Activated naive CD8-positive, alpha-beta T cell (primary cell): ENCODE measurements around the gene PRDX2.
"Not testable (repeated sequence)": the region's sequence is repeated elsewhere in the genome, so short reads cannot be mapped to it uniquely, and the experiment has no call there.

ENCODE experiments used
- H3K27ac Mint-ChIP-seq: one replicate; pipeline ENCODE4 v1.8.0; 2021; ENCODE audit warnings: mixed read lengths
- H3K27me3 Mint-ChIP-seq: one replicate; pipeline ENCODE4 v1.8.0; 2021; ENCODE audit warnings: mixed read lengths
- H3K36me3 Mint-ChIP-seq: one replicate; pipeline ENCODE4 v1.8.0; 2021; ENCODE audit warnings: mixed read lengths
- H3K4me1 Mint-ChIP-seq: one replicate; pipeline ENCODE4 v1.8.0; 2021; ENCODE audit warnings: low read depth, mixed read lengths
- H3K4me3 Mint-ChIP-seq: one replicate; pipeline ENCODE4 v1.8.0; 2021; ENCODE audit warnings: mild to moderate bottlenecking, mixed read lengths
- H3K9me3 Mint-ChIP-seq: one replicate; pipeline ENCODE4 v1.8.0; 2021; ENCODE audit warnings: low read depth, mixed read lengths

PRDX2 gene

DNA sequence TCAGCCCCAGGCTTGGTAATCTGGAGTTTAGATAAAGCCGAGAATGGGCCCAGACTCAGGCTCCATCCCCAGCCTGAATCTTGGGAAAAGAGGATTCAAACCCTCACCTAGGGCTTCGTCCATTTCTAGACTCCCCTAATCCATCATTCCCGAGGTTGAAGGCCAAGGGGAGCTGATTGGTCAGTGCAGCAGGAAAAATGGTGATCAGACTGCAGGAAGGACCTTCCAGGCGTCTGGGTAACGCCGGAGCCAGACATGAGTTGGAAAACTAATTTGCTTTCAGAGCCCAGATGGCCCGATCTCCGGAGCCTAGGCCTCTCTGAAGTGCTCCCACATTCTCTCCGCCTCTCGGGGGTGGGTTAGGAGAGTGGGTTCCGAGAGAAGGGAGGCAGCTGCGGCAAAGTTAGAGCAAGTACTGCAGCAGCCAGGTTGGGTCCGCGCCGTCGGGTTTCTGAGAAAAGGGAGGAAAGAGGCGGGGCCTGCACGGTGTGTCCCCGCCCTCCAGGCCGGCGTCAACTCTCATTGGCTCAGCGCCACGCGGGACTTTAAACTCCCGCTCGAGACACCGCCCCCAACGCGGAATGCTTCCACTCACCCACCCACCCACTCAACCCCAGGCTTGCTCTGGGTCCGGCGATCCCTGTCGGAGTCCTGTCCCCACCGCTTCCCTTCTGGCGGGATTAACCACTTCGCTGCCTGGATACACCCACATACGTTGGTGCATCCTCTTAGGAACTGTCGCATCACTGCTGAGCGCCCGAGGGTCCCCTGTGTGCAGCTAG, 33.6 kb upstream of the PRDX2 start:
- H3K36me3 Mint-ChIP-seq: peaks cover 5% of the 10 kb centered on the region
- H3K9me3 Mint-ChIP-seq: no peaks in the 10 kb centered on the region
- no peak overlapping the region for H3K27ac Mint-ChIP-seq
- H3K4me3 Mint-ChIP-seq: peak overlapping the region; percentile 71
- peaks cover 59% of the 10 kb centered on the region for H3K27me3 Mint-ChIP-seq
- H3K4me1 Mint-ChIP-seq: peaks cover 36% of the 10 kb centered on the region

DNA sequence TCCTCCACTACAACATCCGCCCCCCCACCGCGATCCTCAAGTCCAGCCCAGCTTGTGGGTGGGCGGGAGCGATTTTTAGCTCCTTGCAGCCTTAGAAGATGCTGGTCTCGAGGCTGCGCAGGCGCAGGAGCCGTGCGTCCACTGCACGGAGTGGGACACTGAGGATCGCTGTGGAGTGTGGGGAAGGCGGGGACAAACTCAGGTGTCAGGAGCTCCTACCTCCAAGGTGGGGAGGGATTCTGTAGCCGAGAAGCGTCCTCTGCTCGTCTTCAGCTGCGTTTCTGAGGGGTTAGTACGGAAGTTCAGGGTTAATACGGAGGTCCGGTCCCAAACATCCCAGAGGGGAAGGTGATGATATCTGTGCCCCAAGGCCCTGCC, 33.0 kb upstream of the PRDX2 start, which contains the start of gene RTBDN:
Gene RTBDN, minus strand, starts transcription at position 14 of the 378 bp plus-strand sequence. CDS start 4,600 bp downstream, outside the sequence.
- Mint-ChIP-seq H3K27ac (no peak within 1 kb of the TSS), H3K9me3 (no peaks in the 10 kb centered on the region), H3K4me3 (peak within 1 kb of the TSS; percentile 71), H3K36me3 (peaks cover 5% of the 10 kb centered on the region), H3K27me3 (peaks cover 58% of the 10 kb centered on the region), H3K4me1 (peaks cover 35% of the 10 kb centered on the region)

DNA sequence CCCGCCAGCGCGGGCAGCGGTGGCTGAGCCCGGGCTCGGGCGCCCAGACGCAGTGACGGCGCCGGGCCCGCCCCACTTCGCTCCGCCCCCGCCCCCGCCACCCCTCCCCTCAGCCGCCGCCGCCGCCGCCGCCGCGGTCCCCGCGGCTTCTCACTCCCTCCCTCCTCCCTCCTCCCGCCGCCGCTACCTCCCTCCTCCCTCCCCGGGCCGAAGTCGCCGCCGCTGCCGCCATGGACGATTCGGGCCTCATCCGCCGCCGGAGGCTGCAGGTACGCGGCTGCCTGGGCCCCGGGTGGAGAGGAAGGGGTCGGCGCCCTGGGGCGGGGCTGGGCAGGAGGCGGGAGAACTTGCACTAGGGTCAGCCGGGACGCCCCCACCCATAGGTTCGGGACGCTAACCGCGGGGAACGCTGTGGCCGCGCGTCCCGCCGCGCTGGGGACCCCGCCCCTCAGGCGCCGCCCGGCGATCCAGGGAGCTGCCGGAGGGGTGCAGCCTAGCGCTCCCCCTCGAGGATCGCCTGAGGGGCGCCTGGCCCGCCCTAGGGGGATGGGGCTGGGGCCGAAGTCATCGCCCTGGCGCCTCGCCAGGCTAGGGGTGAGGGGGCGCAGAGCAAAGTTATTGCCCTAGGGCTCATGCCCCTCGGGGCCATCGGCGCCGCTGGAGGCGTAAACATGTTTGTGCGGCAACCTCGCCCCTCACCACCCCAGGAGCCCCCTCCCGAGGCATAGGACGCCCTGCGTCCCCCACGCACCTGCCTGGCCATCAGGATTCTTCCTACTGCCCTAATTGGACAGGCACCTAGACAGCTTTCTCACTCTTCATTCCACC, 32.4 kb upstream of the PRDX2 start:
- Mint-ChIP-seq H3K9me3 (no peaks in the 10 kb centered on the region), H3K4me1 (peaks cover 29% of the 10 kb centered on the region), H3K27me3 (peaks cover 55% of the 10 kb centered on the region), H3K4me3 (peak overlapping the region; percentile 71), H3K27ac (no peak overlapping the region), H3K36me3 (peaks cover 2% of the 10 kb centered on the region)

DNA sequence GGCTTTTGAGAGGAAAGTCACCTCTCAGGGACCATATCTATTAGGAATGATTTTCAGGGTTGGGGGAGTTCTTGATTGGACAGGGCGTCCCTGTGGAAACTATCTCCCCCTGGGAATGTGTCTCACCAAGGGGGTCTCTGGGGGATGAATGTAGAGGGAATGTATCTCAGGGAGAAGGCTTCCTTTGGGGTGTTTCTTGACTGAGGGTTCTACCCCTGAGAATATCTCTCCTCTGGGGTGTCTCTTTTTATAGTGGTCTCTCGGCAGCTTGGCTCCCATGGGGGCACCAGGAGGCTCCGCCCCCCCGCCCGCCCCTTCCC, 31.8 kb upstream of the PRDX2 start:
- peak overlapping the region; percentile 28 for H3K27ac Mint-ChIP-seq
- H3K4me3 Mint-ChIP-seq: peak overlapping the region; percentile 48
- H3K4me1 Mint-ChIP-seq: peaks cover 28% of the 10 kb centered on the region

DNA sequence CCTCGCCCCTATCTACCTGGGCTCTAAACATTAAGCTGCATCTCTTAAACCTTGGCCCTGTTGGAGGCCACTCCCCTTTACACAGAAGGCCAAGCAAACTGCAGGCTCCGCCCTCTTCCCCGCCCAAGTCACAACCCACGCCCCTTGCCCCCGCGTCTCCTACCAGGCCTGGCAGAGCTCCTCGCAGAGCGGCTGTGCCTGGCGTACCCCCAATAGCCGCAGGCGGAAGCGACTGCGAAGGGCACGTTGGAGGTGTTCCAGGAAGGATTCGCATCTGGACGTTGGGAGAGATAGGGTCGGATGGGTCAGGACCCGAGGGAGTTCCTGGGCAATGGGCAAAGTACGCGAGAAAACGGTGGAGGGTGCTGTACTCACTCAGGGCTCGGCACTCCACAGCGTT, 26.9 kb upstream of the PRDX2 start:
- Mint-ChIP-seq H3K27me3 (peaks cover 47% of the 10 kb centered on the region), H3K4me1 (peaks cover 21% of the 10 kb centered on the region), H3K36me3 (peaks cover 2% of the 10 kb centered on the region), H3K4me3 (no peak overlapping the region), H3K9me3 (no peaks in the 10 kb centered on the region), H3K27ac (no peak overlapping the region)

More for the DNA sequence above, 31.8 kb upstream of the PRDX2 start:
- no peaks in the 10 kb centered on the region for H3K9me3 Mint-ChIP-seq
- H3K36me3 Mint-ChIP-seq: peaks cover 2% of the 10 kb centered on the region
- peaks cover 55% of the 10 kb centered on the region for H3K27me3 Mint-ChIP-seq

DNA sequence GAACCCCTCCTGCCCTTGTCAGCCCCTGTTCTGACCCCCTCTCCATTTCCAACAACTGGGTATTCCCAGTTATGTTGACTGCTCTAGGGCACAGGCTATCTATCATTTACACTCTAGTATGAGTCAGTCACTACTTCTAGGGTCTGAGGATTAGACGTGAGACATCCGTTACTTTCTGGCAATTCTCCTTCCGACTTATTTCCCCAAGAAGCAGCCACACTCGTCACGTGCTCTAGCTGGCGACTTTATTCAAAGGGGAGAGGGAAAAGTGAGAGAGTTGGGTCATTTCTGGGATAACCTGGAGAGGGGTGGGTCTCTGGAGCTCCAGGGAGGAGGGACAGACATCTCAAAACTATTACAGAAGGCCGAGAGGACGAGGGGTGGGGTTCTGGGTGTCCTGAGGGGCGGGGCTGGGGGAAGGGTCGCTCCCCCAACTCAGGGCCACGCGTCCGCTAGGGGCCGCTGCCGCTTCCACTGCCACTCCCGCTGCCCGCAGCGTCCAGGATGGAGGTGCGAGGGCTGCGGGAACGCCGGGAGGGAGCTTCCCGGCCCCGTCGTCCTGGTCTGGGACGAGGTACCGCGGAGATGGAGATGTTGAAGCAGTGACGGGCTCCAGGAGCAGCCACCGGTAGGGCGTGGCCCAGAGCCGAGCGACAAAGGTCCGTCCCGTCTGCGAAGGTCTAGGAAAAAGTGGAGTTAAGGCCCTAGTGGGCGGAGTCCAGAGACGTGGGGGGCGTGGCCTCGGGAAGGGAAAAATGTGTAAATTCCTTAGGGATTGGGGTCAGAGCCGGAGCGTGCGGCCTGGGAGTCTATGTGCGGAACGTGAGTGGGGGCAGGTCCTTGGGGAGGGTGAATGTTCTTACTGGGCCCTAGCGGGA, 23.9 kb upstream of the PRDX2 start:
- no peak overlapping the region for H3K27ac Mint-ChIP-seq
- peak overlapping the region; percentile 57 for H3K4me3 Mint-ChIP-seq
- peaks cover 8% of the 10 kb centered on the region for H3K4me1 Mint-ChIP-seq
- H3K27me3 Mint-ChIP-seq: peaks cover 27% of the 10 kb centered on the region
- H3K36me3 Mint-ChIP-seq: peaks cover 3% of the 10 kb centered on the region
- no peaks in the 10 kb centered on the region for H3K9me3 Mint-ChIP-seq

DNA sequence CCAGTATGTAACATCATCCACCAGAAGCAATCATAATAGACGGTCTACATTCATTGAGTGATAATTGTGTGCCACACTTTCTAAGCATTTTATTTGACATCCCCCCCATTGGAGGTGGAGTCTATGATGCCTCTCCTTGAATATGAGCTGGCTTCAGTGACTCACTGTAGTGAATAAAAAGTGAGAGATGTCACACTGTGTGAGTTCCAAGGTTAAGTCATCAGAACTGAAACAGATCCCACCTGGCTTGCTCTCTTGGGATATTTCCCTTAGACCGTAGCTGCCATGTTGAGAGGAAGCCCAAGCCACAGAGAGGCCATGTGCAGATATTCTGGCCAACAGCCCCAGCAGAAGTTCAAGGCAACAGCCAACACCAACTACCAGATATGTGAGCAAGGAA, 20.2 kb upstream of the PRDX2 start:
- H3K4me1 Mint-ChIP-seq: peaks cover 8% of the 10 kb centered on the region
- no peak overlapping the region for H3K27ac Mint-ChIP-seq
- H3K27me3 Mint-ChIP-seq: peaks cover 17% of the 10 kb centered on the region

DNA sequence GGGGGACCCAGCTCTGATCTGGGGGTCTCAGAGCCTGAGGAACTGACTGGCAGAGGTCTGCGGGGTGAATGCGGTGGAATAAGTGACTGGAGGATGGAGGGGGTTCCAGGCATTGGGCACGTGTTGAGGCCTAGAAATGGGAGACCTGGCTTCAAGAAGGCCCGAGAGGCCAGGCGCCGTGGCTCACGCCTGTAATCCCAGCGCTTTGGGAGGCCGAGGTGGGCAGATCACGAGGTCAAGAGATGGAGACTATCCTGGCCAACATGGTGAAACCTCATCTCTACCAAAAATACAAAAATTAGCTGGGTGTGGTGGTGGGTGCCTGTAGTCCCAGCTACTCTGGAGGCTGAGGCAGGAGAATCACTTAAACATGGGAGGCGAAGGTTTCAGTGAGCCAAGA, 16.2 kb upstream of the PRDX2 start:
- not testable (repeated sequence) for H3K36me3 Mint-ChIP-seq, H3K4me1 Mint-ChIP-seq, H3K9me3 Mint-ChIP-seq, H3K4me3 Mint-ChIP-seq, H3K27ac Mint-ChIP-seq, H3K27me3 Mint-ChIP-seq

More for the DNA sequence above, 20.2 kb upstream of the PRDX2 start:
- Mint-ChIP-seq H3K9me3 (no peaks in the 10 kb centered on the region), H3K4me3 (no peak overlapping the region), H3K36me3 (peaks cover 5% of the 10 kb centered on the region)

DNA sequence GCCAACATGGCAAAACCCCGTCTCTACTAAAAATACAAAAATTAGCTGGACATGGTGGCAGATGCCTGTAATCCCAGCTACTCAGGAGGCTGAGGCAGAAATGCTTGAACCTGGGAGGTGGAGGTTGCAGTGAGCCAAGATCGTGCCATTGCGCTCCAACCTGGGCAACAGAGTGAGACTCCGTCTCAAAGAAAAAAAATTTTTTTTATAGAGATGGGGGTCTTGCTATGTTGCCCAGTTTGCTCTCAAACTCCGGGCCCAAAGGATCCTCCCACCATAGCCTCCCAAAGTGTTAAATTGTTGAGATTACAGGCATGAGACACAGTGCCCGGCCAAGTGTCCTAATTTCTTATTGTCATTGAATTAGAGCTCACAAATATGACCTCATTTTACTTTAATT, 15.6 kb upstream of the PRDX2 start:
- H3K27ac Mint-ChIP-seq, H3K9me3 Mint-ChIP-seq, H3K4me3 Mint-ChIP-seq: not testable (repeated sequence)

DNA sequence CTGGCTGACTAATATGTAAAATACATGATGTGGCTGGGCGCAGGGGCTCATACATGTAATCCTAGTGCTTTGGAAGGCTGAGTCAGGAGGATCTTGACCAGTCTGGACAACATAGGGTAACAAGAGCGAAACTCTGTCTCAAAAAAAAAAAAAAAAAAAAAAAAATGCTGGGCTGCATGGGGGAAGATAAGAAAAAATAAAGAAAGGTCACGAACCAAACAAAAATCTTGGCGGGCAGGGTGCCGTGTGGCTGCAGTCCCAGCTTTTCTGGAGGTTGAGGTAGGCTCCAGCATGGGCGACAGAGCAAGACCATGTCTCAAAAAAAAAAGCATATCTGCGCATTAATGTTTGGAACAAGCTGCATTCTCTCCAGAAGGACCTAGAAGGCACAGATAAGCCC, 13.5 kb upstream of the PRDX2 start:
- H3K36me3 Mint-ChIP-seq: peaks cover 4% of the 10 kb centered on the region
- H3K9me3 Mint-ChIP-seq: no peaks in the 10 kb centered on the region
- no peaks in the 10 kb centered on the region for H3K4me1 Mint-ChIP-seq
- H3K4me3 Mint-ChIP-seq: no peak overlapping the region
- no peaks in the 10 kb centered on the region for H3K27me3 Mint-ChIP-seq
- no peak overlapping the region for H3K27ac Mint-ChIP-seq

More for the DNA sequence above, 15.6 kb upstream of the PRDX2 start:
- H3K4me1 Mint-ChIP-seq, H3K36me3 Mint-ChIP-seq, H3K27me3 Mint-ChIP-seq: not testable (repeated sequence)

DNA sequence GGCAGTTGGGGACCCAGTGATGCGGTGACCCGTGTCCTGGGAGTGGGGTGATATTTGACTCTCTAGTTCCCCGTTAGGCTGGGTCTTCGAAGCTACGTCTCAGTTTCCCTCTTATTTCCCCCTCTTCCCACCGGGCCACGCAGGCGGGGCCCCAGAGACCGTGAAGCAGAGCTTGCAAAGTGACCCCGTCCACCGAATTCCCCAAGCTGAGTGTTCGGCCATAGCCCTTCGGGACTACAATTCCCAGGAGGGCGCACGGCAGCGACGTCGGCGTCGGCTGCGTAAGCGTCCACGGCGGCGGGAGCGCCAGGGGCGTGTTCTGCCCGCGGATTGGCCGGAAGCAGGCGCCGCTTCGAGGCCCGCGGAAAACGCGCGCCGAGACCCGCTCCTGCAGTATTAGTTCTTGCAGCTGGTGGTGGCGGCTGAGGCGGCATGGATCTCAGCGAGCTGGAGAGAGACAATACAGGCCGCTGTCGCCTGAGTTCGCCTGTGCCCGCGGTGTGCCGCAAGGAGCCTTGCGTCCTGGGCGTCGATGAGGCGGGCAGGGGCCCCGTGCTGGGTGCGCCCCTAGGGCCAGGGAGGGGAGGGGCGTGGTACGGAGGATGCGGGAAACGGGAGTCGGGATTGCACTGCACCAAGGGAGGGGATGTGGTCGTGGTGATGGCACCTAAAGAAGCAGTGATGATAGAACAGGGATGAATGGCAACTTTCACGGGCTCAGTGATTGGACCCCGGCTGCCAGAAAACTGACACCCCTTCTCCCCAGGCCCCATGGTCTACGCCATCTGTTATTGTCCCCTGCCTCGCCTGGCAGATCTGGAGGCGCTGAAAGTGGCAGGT, 4.9 kb upstream of the PRDX2 start, which contains the start of gene RNASEH2A:
Gene RNASEH2A, plus strand, starts transcription at position 343 of the 840 bp plus-strand sequence. Its CDS starts 90 bp downstream, at position 433.
- Mint-ChIP-seq H3K4me1 (peaks cover 21% of the 10 kb centered on the region), H3K9me3 (no peaks in the 10 kb centered on the region), H3K27ac (peak within 1 kb of the TSS; percentile 96), H3K27me3 (no peaks in the 10 kb centered on the region), H3K36me3 (peaks cover 4% of the 10 kb centered on the region), H3K4me3 (peak within 1 kb of the TSS; percentile 95)

DNA sequence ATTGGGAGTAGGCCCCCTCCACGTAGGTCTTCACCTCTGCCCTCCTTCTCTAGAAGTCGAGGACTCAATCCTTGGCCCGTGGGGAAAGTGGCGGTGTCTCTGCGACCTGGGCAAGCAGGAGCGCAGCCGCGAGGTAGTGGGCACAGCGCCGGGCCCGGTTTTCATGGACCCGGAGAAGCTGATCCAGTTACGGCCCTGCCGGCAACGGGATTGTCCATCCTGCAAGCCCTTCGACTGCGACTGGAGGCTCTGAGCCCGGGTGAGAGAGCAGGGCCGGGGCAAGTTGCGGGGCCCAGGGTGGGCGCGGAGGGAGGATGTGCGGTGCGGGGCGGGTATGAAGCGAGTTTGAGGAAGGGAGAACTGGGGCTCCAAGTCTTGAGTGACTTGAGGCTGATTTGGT, 2.5 kb upstream of the PRDX2 start:
- peaks cover 4% of the 10 kb centered on the region for H3K36me3 Mint-ChIP-seq
- H3K27ac Mint-ChIP-seq: no peak overlapping the region
- H3K27me3 Mint-ChIP-seq: no peaks in the 10 kb centered on the region
- no peak overlapping the region for H3K4me3 Mint-ChIP-seq
- no peaks in the 10 kb centered on the region for H3K9me3 Mint-ChIP-seq
- H3K4me1 Mint-ChIP-seq: peaks cover 35% of the 10 kb centered on the region

DNA sequence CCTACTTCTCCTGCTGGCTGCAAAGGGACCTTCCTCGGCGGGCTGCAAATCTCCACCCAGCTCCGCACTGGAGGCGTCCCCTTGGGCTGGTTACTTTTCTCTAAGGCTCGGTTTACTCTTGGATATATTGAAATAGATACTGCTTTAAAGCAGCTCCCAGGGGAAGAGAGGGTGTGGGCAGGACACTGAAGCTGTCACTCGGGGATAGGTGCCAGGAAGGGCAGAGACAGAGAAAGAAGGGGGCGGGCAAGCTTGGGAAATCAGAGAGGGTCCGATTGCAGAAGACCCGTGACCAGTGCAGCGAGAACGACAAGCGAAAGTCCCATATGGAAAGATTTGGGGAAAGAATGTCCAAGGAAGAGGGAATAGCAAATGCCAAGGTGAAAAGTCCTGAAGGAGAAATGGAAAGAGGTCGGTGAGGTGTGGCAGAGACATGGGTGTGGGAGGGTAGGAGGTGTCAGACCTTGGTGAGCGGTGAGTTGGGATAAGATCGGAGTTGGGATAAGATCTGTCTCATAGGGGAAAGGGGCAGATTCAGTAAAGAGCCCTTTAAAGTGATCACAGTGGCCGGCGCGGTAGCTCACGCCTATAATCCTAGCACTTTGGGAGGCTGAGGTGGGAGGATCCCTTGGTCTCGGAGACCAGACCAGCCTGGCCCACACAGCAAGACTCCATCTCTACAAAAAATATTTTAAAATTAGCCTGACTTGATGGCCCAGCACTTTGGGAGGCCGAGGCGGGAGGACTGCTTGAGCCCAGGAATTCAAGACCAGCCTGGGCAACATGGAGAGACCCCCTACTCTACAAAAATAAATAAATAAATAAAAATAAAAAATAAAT, 887 bp upstream of the PRDX2 start:
- Mint-ChIP-seq H3K27me3 (no peaks in the 10 kb centered on the region), H3K36me3 (no peaks in the 10 kb centered on the region), H3K4me1 (peaks cover 31% of the 10 kb centered on the region), H3K9me3 (no peaks in the 10 kb centered on the region), H3K27ac (no peak overlapping the region), H3K4me3 (peak overlapping the region; percentile 88)
